ENCODE data around the gene AKIP1. TPM values are rescaled to one million over a fixed set of nuclear protein-coding genes. Genes with fewer than 3 reads are reported as not detected.
A peak's percentile ranks its signal among the peaks of the same experiment; 100 is the strongest.

The AKIP1 gene
- total RNA-seq, 4 donors from 2014 or later = 5.2 to 21.2 (median 11.0) TPM

DNA sequence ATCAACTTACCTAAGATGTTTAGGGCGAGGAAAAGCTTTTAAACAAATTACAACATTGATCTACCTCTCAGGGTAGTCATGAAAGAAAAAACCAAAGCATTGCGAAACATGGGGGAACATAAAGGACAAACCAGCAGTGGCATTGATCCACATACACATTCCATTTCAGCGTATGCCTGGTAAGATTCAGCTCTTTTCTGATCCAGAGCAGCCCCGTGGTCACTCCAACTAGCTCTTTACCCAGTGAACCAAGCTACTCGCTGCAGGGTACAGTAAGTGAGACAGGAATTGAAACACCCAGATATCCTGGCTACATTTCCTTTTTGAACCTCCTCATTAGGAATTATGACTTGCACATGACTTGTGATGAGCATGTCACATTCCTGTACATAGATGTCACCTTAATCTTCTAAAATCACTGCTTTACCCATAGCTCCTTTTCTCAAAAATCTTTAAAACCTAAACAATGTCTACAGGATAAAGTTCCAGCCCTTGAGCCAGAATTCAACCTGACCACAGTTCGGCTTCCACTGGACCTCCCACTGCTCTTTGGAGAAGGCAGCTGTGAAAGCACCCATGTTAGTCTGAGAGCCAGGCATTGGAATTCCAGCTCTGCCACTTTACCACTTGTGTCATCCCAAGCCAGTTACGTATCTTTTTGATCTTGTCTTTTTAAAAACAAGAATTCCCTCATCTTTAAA is 42.9 kb upstream of the AKIP1 start:
- WGBS, 2 donors (ENCODE audit: low coverage in 1 of 2) = 67 to 86% methylated on average over 1 to 7 of the region's 7 CpGs
- in situ Hi-C loops (cut with MboI; ENCODE audit: low pct_ligation_motif_present in 1 of 4, low pct_unique_long_range_greater_than_20kb in 1 of 4, low sequenced_read_pairs in 3 of 4) = no loop called here
- peaks cover 9% of the 10 kb centered on the region for H3K27me3 ChIP-seq
- no peaks in the 10 kb centered on the region for H3K9me3 ChIP-seq
- TF ChIP-seq POLR2AphosphoS5 (IDR thresholded peaks at IDR 0.05) = no peak
- TF ChIP-seq CTCF (IDR thresholded peaks at IDR 0.05) = no peak
- no peak for TF ChIP-seq EP300 (IDR thresholded peaks at IDR 0.05; ENCODE audit: low read depth)
- TF ChIP-seq POLR2A (IDR thresholded peaks at IDR 0.05) = no peak
- peaks cover 0 to 62% (median 14%) of the 10 kb centered on the region in 4 donors for H3K4me1 ChIP-seq
- intact Hi-C loops (cut with DNase I; ENCODE audit: low total_unique reads) = no loop called here
- no peak overlapping the region for H3K4me3 ChIP-seq
- DNase-seq = no peak
- H3K27ac ChIP-seq = peak overlapping the region; percentile 12 to 92 (median 18)
- no peaks in the 10 kb centered on the region for H3K36me3 ChIP-seq

DNA sequence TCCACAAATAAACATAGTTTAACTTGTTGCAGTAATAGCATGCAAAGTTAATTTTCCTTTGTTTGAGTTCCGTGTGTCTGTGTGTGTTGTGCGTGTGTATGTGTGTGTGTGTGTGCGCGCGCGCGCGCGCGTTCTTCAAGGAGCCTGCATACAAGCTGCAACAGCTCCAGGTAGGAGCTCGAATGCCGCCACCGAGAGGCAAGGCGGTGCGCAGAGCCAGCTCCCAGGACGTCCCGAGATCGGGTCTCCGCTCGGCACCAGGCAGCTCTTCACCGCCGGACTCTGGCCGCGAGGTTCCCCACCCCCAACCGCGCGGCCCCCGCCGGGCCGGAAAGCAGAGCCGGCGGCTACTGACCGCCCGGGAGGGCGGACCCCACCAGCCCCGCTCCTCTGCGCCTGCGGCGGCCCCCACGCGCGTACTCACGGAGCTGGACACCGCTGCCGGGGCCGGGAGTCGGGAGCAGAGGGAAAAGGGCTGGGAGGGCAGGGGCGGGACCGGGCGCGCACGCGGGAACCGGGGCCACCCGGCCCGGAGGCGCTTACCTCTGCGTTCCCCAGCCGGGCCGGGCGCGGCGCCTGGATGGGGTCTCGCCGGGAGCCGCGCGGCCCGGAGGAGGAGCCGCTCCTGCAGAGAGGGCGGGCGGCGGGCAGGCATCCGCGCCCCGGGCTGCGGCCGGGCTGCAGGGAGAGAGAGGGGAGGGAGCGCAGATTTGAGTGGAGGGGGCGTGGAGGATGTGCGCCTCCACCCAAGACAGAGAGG is 40.4 kb upstream of the AKIP1 start:
- intact Hi-C loops (cut with DNase I; ENCODE audit: low total_unique reads) (no loop called here), in situ Hi-C loops (cut with MboI; ENCODE audit: low pct_ligation_motif_present in 1 of 4, low pct_unique_long_range_greater_than_20kb in 1 of 4, low sequenced_read_pairs in 3 of 4) (no loop called here)
- Histone ChIP-seq H3K4me3 (peak overlapping the region; percentile 71 to 95 (median 76)), H3K4me1 (peaks cover 0 to 71% (median 12%) of the 10 kb centered on the region in 4 donors), H3K36me3 (no peaks in the 10 kb centered on the region), H3K27me3 (peaks cover 9% of the 10 kb centered on the region), H3K9me3 (no peaks in the 10 kb centered on the region), H3K27ac (peak overlapping the region; percentile 87 to 93 (median 92))
- 1% methylated on average over 56 of the region's 81 CpGs; no CpG with 5 or more reads in 1 of the 2 donors for WGBS, 2 donors (ENCODE audit: low coverage in 1 of 2)
- peak; percentile 81 for DNase-seq
- TF ChIP-seq POLR2A (IDR thresholded peaks at IDR 0.05) = peak; percentile 22
- no peak for TF ChIP-seq EP300 (IDR thresholded peaks at IDR 0.05; ENCODE audit: low read depth)
- TF ChIP-seq POLR2AphosphoS5 (IDR thresholded peaks at IDR 0.05) = peak; percentile 15 to 48 (median 18)
- no peak for TF ChIP-seq CTCF (IDR thresholded peaks at IDR 0.05)

- in situ Hi-C loops (cut with MboI; ENCODE audit: low pct_ligation_motif_present in 1 of 4, low pct_unique_long_range_greater_than_20kb in 1 of 4, low sequenced_read_pairs in 3 of 4) = no loop called here
- Histone ChIP-seq H3K27me3 (peaks cover 9% of the 10 kb centered on the region), H3K4me3 (peak overlapping the region; percentile 71 to 95 (median 76)), H3K36me3 (no peaks in the 10 kb centered on the region), H3K4me1 (peaks cover 0 to 70% (median 12%) of the 10 kb centered on the region in 4 donors), H3K9me3 (no peaks in the 10 kb centered on the region), H3K27ac (peak overlapping the region; percentile 87 to 93 (median 92))
- TF ChIP-seq POLR2AphosphoS5 (IDR thresholded peaks at IDR 0.05) = peak; percentile 76 to 84 (median 84)
- no peak for TF ChIP-seq EP300 (IDR thresholded peaks at IDR 0.05; ENCODE audit: low read depth)
- TF ChIP-seq POLR2A (IDR thresholded peaks at IDR 0.05) = peak; percentile 29
- no peak for TF ChIP-seq CTCF (IDR thresholded peaks at IDR 0.05)
- peak; percentile 57 for DNase-seq
- WGBS, 2 donors (ENCODE audit: low coverage in 1 of 2) = 5 to 57% methylated on average over 1 to 27 of the region's 27 CpGs
- intact Hi-C loops (cut with DNase I; ENCODE audit: low total_unique reads) = no loop called here
Measured at GRCh38 chr11:8871171-8871775, 39.7 kb upstream of the AKIP1 start.

GRCh38 chr11:8871962-8872361 is 39.0 kb upstream of the AKIP1 start:
- TF ChIP-seq POLR2AphosphoS5 (IDR thresholded peaks at IDR 0.05) = no peak
- TF ChIP-seq EP300 (IDR thresholded peaks at IDR 0.05; ENCODE audit: low read depth) = no peak
- TF ChIP-seq CTCF (IDR thresholded peaks at IDR 0.05) = no peak
- TF ChIP-seq POLR2A (IDR thresholded peaks at IDR 0.05) = no peak
- intact Hi-C loops (cut with DNase I; ENCODE audit: low total_unique reads) = no loop called here
- 80% methylated on average over 6 of the region's 6 CpGs; no CpG with 5 or more reads in 1 of the 2 donors for WGBS, 2 donors (ENCODE audit: low coverage in 1 of 2)
- peaks cover 0 to 66% (median 10%) of the 10 kb centered on the region in 4 donors for H3K4me1 ChIP-seq
- peak overlapping the region in 1 of 4 donors; percentile 95 for H3K4me3 ChIP-seq
- no peaks in the 10 kb centered on the region for H3K9me3 ChIP-seq
- peak overlapping the region; percentile 87 to 93 (median 92) for H3K27ac ChIP-seq
- DNase-seq = no peak
- in situ Hi-C loops (cut with MboI; ENCODE audit: low pct_ligation_motif_present in 1 of 4, low pct_unique_long_range_greater_than_20kb in 1 of 4, low sequenced_read_pairs in 3 of 4) = no loop called here
- no peaks in the 10 kb centered on the region for H3K36me3 ChIP-seq
- peaks cover 9% of the 10 kb centered on the region for H3K27me3 ChIP-seq

Measured in transverse colon (tissue), 4 donors.